HuH-7 (cell line): ENCODE data around the gene NEUROD4.
A peak's percentile ranks its signal among the peaks of the same experiment; 100 is the strongest.

Source experiments
- DNase-seq: peaks from one replicate; pipeline ENCODE4 v3.0.0; 2011; ENCODE audit warnings: low spot score

The NEUROD4 gene

GRCh38 chr12:55058776-55059175 is 39.0 kb downstream of the NEUROD4 start:
- DNase-seq = no peak

- DNase-seq = no peak
These were observed 40.7 kb downstream of the NEUROD4 start for GRCh38 chr12:55060470-55060869.

GRCh38 chr12:55061024-55061423 is 41.2 kb downstream of the NEUROD4 start:
- DNase-seq = no peak

- no peak for DNase-seq
These were observed 43.5 kb downstream of the NEUROD4 start for GRCh38 chr12:55063291-55063690.

GRCh38 chr12:55065535-55065934 is 45.8 kb downstream of the NEUROD4 start:
- DNase-seq = no peak

GRCh38 chr12:55067701-55068100 is 47.9 kb downstream of the NEUROD4 start:
- DNase-seq = no peak

GRCh38 chr12:55068416-55069010 is 48.7 kb downstream of the NEUROD4 start:
- DNase-seq = peak; percentile 68

- peak; percentile 8 for DNase-seq
These were observed 52.3 kb downstream of the NEUROD4 start for GRCh38 chr12:55072083-55072482.

GRCh38 chr12:55073043-55074022 is 53.6 kb downstream of the NEUROD4 start:
- DNase-seq = peak; percentile 52

- DNase-seq = no peak
These were observed 55.0 kb downstream of the NEUROD4 start for GRCh38 chr12:55074806-55075205.
